ENCODE data around the gene SEC14L2. TPM values are rescaled to one million over a fixed set of nuclear protein-coding genes. Genes with fewer than 3 reads are reported as not detected.
A peak's percentile ranks its signal among the peaks of the same experiment; 100 is the strongest.

Gene SEC14L2
- total and polyA plus RNA-seq, 4 donors = 6.5 to 110 (median 49.6) TPM

- Histone ChIP-seq H3K9ac (ENCODE audit: low read depth in 1 of 2, low read length in 2 of 2) (peak overlapping the region; percentile 80 to 84), H3K36me3 (ENCODE audit: control insufficient read depth in 4 of 4, insufficient read depth in 3 of 4, low read depth in 1 of 4, low read length in 3 of 4) (peaks cover 0 to 24% (median 2%) of the 10 kb centered on the region in 4 donors), H3K27ac (ENCODE audit: low read depth in 1 of 2, low read length in 2 of 2) (peak overlapping the region; percentile 97 to 99), H3K4me1 (ENCODE audit: control insufficient read depth in 4 of 4, insufficient read depth in 4 of 4, low read length in 3 of 4) (peaks cover 20 to 90% (median 73%) of the 10 kb centered on the region in 4 donors), H3K9me3 (ENCODE audit: control insufficient read depth in 4 of 4, low read length in 3 of 4) (no peaks in the 10 kb centered on the region), H3K4me3 (ENCODE audit: low read depth in 1 of 3, low read length in 3 of 3) (peak overlapping the region in 1 of 3 donors; percentile 49), H3K27me3 (ENCODE audit: control insufficient read depth in 4 of 4, insufficient read depth in 4 of 4, low read length in 3 of 4) (no peaks in the 10 kb centered on the region)
- no peak for DNase-seq (ENCODE audit: low spot score)
- TF ChIP-seq FOXA2 (IDR thresholded peaks at IDR 0.05) = no peak
- no peak for TF ChIP-seq GABPA (IDR thresholded peaks at IDR 0.05 in 1 of 2, conservative IDR thresholded peaks at IDR 0.05 in 1 of 2)
- TF ChIP-seq, protein P1, sequence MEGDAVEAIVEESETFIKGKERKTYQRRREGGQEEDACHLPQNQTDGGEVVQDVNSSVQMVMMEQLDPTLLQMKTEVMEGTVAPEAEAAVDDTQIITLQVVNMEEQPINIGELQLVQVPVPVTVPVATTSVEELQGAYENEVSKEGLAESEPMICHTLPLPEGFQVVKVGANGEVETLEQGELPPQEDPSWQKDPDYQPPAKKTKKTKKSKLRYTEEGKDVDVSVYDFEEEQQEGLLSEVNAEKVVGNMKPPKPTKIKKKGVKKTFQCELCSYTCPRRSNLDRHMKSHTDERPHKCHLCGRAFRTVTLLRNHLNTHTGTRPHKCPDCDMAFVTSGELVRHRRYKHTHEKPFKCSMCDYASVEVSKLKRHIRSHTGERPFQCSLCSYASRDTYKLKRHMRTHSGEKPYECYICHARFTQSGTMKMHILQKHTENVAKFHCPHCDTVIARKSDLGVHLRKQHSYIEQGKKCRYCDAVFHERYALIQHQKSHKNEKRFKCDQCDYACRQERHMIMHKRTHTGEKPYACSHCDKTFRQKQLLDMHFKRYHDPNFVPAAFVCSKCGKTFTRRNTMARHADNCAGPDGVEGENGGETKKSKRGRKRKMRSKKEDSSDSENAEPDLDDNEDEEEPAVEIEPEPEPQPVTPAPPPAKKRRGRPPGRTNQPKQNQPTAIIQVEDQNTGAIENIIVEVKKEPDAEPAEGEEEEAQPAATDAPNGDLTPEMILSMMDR (IDR thresholded peaks at IDR 0.05; ENCODE audit: low read depth, low read length, missing input control) = no peak
- TF ChIP-seq SP1 (IDR thresholded peaks at IDR 0.05) = peak; percentile 2
- peak; percentile 43 to 46 for TF ChIP-seq HNF4A (conservative IDR thresholded peaks at IDR 0.05)
- TF ChIP-seq HNF4G (IDR thresholded peaks at IDR 0.05) = no peak
- WGBS = 32% methylated on average over 8 of the region's 8 CpGs
Observed at GRCh38 chr22:30421695-30422480, 25.1 kb downstream of the SEC14L2 start.

DNA sequence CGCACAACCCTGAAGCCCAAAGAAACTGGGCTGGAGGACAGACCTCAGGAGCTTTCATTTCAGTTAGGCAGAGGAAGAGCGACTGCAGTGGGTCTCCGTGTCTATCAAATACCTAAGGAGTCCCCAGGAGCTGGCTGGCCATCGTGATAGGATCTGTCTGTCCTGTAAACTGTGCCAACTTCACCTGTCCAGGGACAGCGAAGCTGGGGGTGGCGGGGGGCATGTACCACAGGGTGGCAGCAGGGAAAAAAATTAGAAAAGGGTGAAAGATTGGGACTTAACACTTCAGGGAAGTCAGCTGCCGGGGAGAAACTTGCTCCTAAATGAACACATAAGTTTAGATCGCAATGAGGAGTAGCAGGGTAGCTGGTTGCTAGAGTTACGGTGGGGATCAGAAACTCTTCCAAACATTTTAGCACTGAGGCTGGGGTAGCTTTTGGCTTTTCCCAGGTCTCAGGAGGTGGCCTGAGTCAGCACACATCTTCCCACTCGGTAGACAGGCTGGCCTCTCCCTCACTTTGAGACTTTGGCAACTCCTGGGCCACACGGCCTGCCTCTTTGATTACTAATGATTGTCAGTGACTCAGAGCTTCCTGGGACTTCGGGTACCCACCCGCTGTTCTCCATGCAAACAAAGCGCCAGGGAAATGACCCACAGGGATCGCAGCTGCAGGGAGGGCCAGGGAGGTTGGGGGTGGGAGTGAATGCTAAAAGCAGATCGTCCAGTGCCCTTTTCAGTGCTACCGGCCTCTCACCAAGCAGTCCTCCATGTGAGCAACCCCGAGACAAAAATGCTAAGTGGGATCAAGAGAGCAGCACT, 25.9 kb downstream of the SEC14L2 start:
- Histone ChIP-seq H3K36me3 (ENCODE audit: control insufficient read depth in 4 of 4, insufficient read depth in 3 of 4, low read depth in 1 of 4, low read length in 3 of 4) (peaks cover 0 to 16% (median 1%) of the 10 kb centered on the region in 4 donors), H3K4me3 (ENCODE audit: low read depth in 1 of 3, low read length in 3 of 3) (peak overlapping the region; percentile 49 to 74 (median 70)), H3K27me3 (ENCODE audit: control insufficient read depth in 4 of 4, insufficient read depth in 4 of 4, low read length in 3 of 4) (no peaks in the 10 kb centered on the region), H3K27ac (ENCODE audit: low read depth in 1 of 2, low read length in 2 of 2) (peak overlapping the region; percentile 97 to 99), H3K4me1 (ENCODE audit: control insufficient read depth in 4 of 4, insufficient read depth in 4 of 4, low read length in 3 of 4) (peaks cover 18 to 82% (median 67%) of the 10 kb centered on the region in 4 donors), H3K9ac (ENCODE audit: low read depth in 1 of 2, low read length in 2 of 2) (peak overlapping the region; percentile 80 to 84), H3K9me3 (ENCODE audit: control insufficient read depth in 4 of 4, low read length in 3 of 4) (no peaks in the 10 kb centered on the region)
- DNase-seq (ENCODE audit: low spot score) = peak; percentile 62
- TF ChIP-seq EGR1 (IDR thresholded peaks at IDR 0.05; ENCODE audit: low read depth in 2 of 2) = peak in 1 of 2 donors; percentile 39
- no peak for TF ChIP-seq YY1 (IDR thresholded peaks at IDR 0.05)
- TF ChIP-seq, protein P1 (IDR thresholded peaks at IDR 0.05; ENCODE audit: low read depth, low read length, missing input control) = no peak
- TF ChIP-seq GABPA (IDR thresholded peaks at IDR 0.05 in 1 of 2, conservative IDR thresholded peaks at IDR 0.05 in 1 of 2) = no peak
- peak; percentile 72 for TF ChIP-seq REST (IDR thresholded peaks at IDR 0.05)
- TF ChIP-seq TAF1 (conservative IDR thresholded peaks at IDR 0.05) = no peak
- TF ChIP-seq NR2F2 (IDR thresholded peaks at IDR 0.05) = no peak
- TF ChIP-seq RXRA (IDR thresholded peaks at IDR 0.05) = peak; percentile 38 to 79
- TF ChIP-seq ZBTB33 (IDR thresholded peaks at IDR 0.05) = no peak
- TF ChIP-seq, protein P2, sequence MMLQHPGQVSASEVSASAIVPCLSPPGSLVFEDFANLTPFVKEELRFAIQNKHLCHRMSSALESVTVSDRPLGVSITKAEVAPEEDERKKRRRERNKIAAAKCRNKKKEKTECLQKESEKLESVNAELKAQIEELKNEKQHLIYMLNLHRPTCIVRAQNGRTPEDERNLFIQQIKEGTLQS (IDR thresholded peaks at IDR 0.05) = peak; percentile 71
- TF ChIP-seq JUND (IDR thresholded peaks at IDR 0.05) = peak; percentile 88 to 93
- TF ChIP-seq FOXA2 (IDR thresholded peaks at IDR 0.05) = peak; percentile 37
- TF ChIP-seq HNF4A (conservative IDR thresholded peaks at IDR 0.05) = peak; percentile 25 to 65
- no peak for TF ChIP-seq FOXA1 (IDR thresholded peaks at IDR 0.05)
- TF ChIP-seq HNF4G (IDR thresholded peaks at IDR 0.05) = peak; percentile 15
- TF ChIP-seq RAD21 (IDR thresholded peaks at IDR 0.05) = peak in 1 of 2 donors; percentile 21
- TF ChIP-seq SP1 (IDR thresholded peaks at IDR 0.05) = peak; percentile 66
- TF ChIP-seq MAX (IDR thresholded peaks at IDR 0.05) = no peak
- 21% methylated on average over 18 of the region's 18 CpGs for WGBS
